ENCODE measurements around the gene G6PD. TPM values are rescaled to one million over a fixed set of nuclear protein-coding genes. Genes with fewer than 3 reads are reported as not detected.

The G6PD gene
- total RNA-seq, 1 donor from 2014 or later: 75.0 TPM

DNA sequence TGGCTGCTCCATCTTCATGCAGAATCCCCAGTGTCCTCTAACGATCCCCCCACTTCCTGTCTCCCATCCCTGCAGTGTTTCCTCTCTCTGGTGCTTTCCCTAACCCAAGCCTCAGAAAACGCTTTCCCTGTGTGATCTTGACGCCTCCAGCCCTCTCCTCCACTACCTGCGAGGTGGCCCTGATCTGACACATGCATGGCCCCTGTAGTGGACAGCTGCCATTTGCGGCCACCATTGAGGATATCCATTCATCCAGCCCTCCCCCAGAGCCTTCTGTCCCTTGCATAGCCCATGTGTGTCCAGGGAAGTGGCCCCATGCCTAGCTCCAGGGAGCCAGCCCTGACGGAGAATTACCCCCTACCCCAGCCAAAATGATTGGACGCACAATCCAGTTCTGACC is 63.3 kb downstream of the G6PD start:
- intact Hi-C loops (cut with micrococcal nuclease): no loop called here
- H3K9me3 Mint-ChIP-seq: no peaks in the 10 kb centered on the region
- no peak overlapping the region for H3K27ac Mint-ChIP-seq
- no peak for DNase-seq
- H3K4me1 Mint-ChIP-seq: peaks cover 14% of the 10 kb centered on the region
- no peaks in the 10 kb centered on the region for H3K27me3 Mint-ChIP-seq
- no peak overlapping the region for H3K4me3 Mint-ChIP-seq
- H3K36me3 Mint-ChIP-seq (ENCODE audit: low read depth): peaks cover 7% of the 10 kb centered on the region

- peaks cover 7% of the 10 kb centered on the region for H3K36me3 Mint-ChIP-seq (ENCODE audit: low read depth)
- H3K27ac Mint-ChIP-seq: no peak overlapping the region
- intact Hi-C loops (cut with micrococcal nuclease): no loop called here
- H3K9me3 Mint-ChIP-seq: no peaks in the 10 kb centered on the region
- H3K27me3 Mint-ChIP-seq: no peaks in the 10 kb centered on the region
- no peak for DNase-seq
- peaks cover 12% of the 10 kb centered on the region for H3K4me1 Mint-ChIP-seq
- H3K4me3 Mint-ChIP-seq: no peak overlapping the region
These were observed 63.9 kb downstream of the G6PD start for GRCh38 chrX:154482786-154483185.

DNA sequence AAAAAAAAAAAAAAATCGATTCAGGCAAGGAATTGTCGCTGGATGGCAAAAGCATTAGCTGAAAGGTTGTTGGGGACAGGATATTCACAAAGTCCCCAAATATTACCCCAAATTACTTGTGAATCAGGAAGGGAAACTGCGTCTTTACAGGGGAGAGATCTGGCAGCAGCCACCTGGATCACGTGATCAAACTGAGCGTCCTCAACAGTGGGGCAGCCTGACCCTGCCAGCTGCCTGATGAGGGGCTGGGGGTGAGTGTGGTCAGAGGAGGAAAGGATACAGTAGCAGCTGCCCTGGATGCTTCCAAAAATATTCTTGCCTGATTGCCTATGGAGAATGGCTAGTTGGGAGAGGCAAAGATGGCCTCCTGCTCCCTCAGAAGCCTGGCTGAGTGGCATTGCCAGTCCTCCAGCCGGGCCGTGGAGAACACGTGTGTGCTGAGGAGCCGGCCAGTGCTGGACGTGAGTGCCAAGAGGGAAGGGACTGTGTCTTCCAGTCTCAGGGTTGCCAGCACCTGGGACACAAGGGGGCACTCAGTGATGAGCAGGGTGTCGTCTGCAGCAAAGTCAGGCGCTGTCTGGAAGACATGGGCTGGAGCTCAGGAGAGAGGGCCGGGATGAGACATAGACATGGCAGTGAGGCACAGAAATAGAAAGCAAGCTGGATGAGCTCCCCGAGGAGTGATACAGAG is 64.6 kb downstream of the G6PD start:
- Mint-ChIP-seq H3K4me1 (peaks cover 19% of the 10 kb centered on the region), H3K36me3 (ENCODE audit: low read depth) (peaks cover 7% of the 10 kb centered on the region), H3K27me3 (no peaks in the 10 kb centered on the region), H3K4me3 (no peak overlapping the region), H3K27ac (no peak overlapping the region), H3K9me3 (no peaks in the 10 kb centered on the region)
- no peak for DNase-seq
- intact Hi-C loops (cut with micrococcal nuclease): no loop called here

Other genes starting within 250 kb of the G6PD start
- gene FLNA, start 172.2 kb downstream of the G6PD start, total RNA-seq: 824 and 840 TPM in 2 replicates
- 91.7 and 92.8 TPM in 2 replicates for gene EMD, start 167.6 kb downstream of the G6PD start, total RNA-seq
- gene RPL10, start 148.5 kb downstream of the G6PD start, total RNA-seq: 2,338 and 2,364 TPM in 2 replicates
- gene DNASE1L1, start 137.6 kb downstream of the G6PD start, total RNA-seq: 13.5 and 13.8 TPM in 2 replicates
- gene TAFAZZIN, start 135.3 kb downstream of the G6PD start, total RNA-seq: 65.5 and 66.0 TPM in 2 replicates
- gene ATP6AP1, start 118.2 kb downstream of the G6PD start, total RNA-seq: 43.5 and 43.6 TPM in 2 replicates
- gene GDI1, start 109.7 kb downstream of the G6PD start, total RNA-seq: 118 and 120 TPM in 2 replicates
- 85.4 and 85.9 TPM in 2 replicates for gene FAM50A, start 102.7 kb downstream of the G6PD start, total RNA-seq
- gene PLXNA3, start 88.6 kb downstream of the G6PD start, total RNA-seq: 48.3 and 55.9 TPM in 2 replicates
- 53.0 and 53.1 TPM in 2 replicates for gene LAGE3, start 67.6 kb downstream of the G6PD start, total RNA-seq
- 54.8 and 57.3 TPM in 2 replicates for gene UBL4A, start 60.2 kb downstream of the G6PD start, total RNA-seq
- gene SLC10A3, start 56.2 kb downstream of the G6PD start, total RNA-seq: 18.2 and 20.8 TPM in 2 replicates
- 36.5 and 38.0 TPM in 2 replicates for gene FAM3A, start 30.6 kb downstream of the G6PD start, total RNA-seq
- 37.7 and 38.8 TPM in 2 replicates for gene IKBKG, start 774 bp upstream of the G6PD start, total RNA-seq
- not detected in 2 replicates for gene CTAG1A, start 38.3 kb upstream of the G6PD start, total RNA-seq
- not detected in 2 replicates for gene CTAG1B, start 72.4 kb upstream of the G6PD start, total RNA-seq
- gene CTAG2, start 106.7 kb upstream of the G6PD start, total RNA-seq: not detected in 2 replicates
- 3.5 and 3.6 TPM in 2 replicates for gene GAB3, start 204.2 kb upstream of the G6PD start, total RNA-seq
- gene DKC1, start 216.0 kb upstream of the G6PD start, total RNA-seq: 183 and 196 TPM in 2 replicates